ENCODE measurements around the gene VOPP1.
"Not testable (repeated sequence)": the region's sequence is repeated elsewhere in the genome, so short reads cannot be mapped to it uniquely, and the experiment has no call there.

VOPP1 gene

DNA sequence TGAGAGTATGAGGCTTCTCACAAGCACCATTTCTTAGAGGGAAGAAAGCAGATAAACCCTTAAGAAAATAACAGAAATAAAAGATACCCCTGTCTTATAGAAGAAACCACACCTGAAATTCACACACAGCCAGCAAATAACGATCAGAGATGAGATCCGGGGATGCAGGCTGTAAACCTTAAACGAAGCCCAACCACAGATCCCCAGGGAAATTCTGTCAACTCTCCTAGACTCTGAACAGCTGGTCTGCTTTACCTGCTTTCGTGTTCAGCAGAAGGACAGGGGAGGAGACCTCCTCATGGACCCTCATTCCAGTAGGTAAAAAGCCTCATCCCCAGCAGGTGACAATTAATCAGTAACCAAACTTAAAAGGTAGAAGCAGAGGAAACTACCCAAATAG lies 45.0 kb downstream of the VOPP1 start:
- no peak for DNase-seq

DNA sequence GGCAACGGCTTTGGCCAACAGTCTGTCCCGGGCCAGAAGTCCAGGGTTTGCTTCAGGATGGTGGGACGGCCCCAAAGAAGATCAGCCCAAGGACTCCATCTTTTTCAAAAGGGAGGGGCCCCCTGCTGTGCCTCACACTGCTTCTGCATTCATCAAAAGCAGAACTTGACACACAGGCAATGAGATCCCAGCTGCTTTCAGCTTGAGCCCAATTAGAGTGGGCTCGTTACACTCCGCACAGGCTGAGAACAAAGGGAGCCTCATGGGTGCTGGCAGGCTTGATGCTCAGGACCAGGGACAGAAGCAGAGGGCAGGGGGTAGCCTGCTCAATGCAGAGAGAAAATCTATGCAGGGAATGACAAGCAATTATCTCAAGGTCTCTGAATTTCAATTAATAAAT lies 45.5 kb downstream of the VOPP1 start:
- peak; percentile 37 for DNase-seq

DNA sequence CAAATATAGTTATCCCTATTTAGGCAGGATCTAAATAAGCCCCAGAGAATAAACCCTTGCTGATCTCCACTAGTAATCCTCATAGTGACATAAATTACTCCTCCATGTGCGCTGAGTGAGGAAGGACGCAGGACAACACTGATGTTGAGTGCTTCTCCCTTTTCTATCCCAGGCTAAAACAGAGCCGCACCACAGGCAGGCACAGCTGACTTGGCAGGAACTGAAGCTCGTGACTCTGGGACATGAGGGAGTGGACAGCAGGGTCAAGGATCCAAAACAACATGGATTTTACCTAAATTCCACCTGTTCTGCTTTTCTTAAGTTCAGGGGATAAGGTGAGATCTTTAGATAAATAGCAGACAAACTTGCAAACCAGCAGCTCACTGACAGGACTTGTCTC lies 46.0 kb downstream of the VOPP1 start:
- DNase-seq, result no peak

DNA sequence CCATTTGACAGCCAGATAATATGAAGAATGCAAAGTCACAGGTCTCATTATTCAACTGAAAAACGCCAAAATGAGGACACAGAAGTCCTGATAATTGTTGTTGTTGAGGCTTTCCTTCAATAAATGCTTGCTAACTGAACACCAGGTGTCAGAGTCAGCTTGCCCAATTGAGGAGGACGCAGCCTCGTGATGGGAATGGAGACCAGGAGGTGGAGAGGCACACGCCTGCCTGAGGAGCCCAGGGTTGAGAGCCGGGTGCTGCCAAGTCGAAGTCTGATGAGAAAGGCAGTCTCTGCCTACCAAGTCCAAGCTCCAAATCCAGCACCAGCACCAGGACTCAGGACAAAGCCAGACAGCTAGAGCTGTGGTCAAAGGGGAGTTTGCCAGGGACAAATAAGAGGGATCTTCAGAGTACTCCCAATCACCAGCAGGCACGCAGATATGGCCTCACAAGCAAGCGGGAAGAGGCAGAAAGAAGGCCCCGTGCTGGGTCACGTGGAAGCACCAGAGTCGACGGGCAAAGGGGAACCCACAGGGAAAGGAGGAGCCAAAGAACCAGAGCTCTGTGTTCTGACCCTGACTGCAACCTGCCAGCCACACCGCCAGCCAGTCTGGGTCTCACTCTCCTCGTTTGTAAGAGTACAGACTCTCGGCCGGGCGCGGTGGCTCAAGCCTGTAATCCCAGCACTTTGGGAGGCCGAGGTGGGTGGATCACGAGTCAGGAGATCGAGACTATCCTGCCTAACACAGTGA lies 47.6 kb downstream of the VOPP1 start:
- no peak for DNase-seq

DNA sequence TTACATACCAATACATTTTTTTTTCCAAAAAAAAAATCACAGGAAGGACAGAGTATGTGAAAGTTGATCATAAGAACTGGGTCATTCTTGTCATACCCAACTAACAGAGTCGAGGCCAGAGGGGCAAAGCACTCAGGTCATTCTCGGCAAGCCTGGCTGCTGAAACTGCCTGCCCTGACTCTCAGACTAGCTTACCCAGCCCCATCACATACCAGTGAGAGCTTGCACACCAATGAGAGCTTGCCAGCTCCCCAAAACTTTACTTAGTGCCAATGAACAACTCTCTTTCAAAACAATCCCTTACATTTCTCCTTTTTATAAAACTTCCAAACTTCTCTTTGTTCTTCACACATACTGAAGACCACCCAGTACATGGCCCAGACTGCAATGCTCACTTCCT lies 48.9 kb downstream of the VOPP1 start:
- DNase-seq, result no peak

DNA sequence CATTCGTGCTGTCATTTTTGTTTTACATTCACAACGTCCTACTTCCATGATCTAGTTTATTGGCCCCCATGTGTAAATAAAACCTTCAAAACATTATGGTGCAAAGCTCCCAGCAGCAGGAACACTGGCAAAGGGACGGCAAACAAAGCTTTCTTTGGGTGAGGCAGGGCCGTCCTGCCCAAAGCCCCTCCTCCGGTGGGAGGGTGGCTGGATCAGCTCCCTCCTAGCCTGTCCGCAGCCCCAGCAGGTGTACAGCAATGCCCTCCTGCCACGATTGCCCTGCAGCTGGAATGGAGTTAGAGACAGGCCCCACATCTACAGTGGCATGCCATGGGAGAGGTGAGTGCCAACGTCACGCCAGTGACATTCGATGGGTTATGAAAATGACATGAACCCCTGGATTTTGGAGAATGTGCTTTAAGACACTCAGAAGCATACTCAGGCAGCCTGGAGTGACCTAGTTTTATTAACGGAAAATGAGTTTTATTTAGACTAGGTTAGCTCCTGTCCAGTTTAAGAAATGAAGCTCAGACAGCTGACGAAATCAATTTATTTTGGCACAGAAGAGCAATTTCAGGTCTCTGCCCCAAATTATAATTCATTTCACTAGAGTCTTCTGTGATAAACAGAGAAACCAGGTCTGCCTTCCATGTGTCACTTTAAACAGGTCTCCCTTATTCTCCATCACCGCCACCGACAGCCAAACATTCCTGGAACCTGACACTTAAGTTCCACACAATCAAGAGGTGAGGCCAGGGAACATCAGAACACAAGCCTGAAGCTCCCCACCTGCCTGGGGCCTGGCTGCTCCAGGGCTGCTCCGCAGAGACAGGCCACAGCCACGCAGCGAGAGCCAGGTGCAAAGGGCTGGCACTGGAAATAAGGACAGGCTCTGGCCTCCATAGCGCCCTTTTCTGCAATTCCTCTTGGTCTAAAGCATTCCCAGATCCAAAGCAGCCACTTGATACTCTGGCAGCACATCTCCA lies 50.1 kb downstream of the VOPP1 start:
- no peak for DNase-seq

DNA sequence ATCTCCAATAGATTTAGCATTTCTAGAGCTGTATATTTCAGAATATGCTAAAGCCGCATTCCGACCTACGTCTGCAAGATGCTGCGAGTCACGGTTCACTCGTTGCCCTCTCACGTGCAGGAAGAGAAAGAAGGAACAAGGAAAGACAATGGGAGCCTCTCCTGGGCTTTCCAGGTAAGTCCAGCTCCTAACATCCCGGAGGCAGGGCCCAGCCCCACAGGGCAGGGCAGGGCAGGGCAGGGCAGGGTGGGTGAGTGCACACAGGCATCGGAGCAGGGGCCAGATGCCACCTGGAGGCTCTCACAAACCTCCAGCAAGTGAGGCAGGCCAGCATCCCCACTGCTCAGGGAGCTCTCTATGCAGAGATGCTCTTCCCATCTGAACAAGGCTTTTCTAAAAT lies 50.8 kb downstream of the VOPP1 start:
- DNase-seq, result no peak

DNA sequence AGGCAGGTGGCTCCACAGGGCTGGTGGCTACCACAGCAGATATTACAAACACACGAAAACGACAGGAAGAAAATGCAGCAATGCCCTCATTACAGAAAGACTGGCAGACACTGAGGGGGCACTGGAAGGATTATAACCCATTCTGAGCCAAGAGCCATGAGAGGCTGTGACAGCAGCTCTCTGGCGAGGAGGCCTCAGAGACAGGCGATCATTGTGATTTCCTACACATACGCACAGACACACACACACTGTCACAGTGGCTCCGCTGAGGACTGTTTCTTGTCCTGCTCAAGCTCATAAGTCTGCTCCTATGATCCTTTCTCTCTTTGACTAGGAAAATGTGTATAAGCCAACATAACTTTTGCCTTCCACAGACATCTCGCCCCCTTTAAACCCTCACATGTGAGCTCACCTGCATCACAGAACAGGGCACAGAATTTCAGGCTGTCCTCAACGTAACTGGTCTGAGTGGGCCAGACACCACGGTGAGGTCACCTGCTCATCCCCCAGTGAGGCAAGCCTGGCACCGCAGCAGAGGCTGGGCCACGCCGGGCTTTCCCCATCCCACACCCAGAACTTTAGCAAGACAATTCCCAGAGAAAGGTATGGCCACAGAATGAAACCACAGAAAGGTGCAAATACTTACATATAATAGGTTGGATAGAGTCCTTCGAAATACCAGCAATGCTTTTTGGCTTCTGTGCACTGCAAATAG lies 51.7 kb downstream of the VOPP1 start:
- no peak for DNase-seq

DNA sequence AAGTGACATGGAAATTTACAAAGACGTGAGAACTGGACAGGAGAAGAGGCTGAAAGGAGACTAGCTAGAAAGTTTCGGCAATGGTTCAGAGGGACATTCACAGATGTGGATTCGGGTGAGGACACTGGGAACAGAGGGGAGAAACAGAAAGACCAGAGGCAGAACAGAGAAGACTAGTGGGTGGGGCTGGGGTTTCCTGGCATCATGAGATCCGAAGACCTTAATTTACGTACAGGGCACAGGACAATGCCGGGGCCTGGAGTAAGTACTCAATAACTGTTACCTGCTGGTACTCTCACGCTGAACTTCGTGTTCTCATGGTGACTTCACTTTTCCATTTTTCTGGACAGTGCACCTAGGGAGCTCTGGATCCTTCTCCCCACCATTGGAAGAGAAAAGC lies 53.5 kb downstream of the VOPP1 start:
- no peak for DNase-seq

DNA sequence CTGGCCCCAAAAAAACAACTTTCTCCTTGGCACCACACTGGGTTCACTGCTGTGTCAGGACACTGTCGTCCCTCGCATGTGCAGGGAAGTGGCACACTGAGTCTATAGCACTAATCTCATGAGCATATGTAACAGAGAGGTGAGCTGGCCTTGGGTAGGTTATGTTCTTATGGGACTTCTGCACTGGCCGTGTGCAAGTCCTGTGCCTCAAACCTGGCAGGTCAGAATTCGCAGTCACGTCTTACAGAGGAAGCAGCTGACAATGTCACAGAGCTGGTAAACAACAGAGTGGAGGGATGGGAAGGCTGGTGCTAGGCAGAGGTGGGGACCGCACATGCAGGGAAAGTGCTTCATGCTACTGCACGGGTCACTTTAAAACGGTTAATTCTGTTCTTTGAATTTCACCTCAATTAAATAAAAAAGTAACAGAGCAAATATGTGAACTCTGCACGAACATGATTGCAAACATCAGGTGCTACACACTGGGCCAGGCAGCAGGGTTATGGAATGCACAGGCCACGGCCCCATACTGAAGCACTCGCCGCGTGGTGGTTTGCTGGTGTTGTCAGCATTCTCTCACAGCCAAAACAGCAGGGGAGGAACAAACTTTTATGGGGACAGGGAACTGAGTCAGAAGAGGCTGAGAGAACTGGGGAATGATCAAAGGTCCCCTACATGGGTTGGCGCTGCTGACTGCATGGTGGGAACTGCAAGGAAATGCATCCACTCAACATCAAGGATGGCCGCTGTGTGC lies 54.2 kb downstream of the VOPP1 start:
- no peak for DNase-seq

DNA sequence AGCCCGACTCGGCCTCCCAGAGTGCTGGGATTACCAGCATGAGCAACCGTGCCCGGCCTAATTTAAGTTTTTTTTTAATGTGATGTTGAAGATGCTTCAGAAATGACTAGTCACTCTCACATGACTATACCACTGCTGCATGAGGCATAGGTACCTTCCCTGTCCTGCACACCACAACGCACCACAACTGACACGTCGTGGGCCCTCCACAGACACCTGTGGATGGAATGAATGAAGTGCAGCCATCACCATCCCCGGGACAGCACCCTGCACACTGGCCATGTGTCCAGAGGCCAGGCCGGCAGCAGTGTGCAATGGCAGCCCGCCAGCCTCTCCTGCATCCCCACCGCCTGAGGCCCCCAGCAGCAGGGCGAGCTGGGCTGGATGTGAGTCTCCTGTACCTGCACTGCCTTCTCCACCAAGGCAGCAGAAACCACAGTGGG lies 55.1 kb downstream of the VOPP1 start:
- DNase-seq, result no peak

DNA sequence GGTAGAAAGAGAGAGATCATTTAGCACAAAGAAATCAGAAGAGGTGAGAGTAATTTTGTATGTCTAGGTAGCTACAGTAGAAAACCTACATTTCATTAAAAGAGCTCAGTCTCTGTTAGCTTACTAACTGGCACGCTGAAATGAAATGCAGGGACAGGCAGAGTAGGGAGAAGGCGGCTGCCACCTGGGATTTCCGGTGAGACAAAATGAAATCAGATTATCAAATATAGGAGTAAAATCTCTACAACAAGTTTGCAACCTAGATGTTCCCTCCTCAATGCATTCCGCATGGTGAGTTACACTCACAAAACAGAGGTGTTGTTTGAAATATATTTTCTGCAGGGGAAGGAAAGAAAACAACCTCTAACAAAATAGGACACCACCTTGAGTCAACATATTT lies 55.9 kb downstream of the VOPP1 start:
- DNase-seq, result no peak

DNA sequence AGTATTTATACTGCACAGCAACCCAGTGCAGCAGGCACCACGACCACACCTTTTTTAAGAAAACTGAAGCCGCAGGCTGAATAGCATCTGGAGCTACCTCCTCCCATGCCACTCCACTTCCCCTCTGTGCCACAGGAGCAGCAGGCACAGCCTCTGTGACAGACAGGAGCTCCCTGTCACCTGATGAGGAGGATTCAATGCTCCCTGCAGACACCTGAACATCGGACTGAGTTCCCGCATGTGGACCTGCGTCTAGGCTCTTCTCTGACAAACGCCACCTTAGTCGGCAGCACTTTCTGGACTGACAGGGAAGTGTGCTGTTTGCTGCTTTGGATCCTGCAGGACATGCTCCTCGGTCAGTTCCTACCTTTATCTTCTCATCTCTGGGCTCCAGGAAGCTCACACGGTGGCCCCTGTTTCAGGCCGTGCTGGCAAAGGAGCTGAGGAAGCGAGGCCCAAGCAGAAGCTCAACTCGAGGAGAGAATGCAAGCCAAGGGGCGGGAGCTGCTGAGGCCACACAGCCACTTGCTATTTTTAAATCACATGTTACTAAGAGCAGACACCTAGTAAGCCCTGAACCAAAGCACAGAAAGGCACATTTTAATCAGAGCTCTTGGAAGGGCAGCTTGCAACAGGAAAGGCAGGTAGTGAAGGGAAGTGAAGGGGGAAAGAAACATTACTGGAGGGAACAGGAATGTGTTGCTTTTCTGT lies 56.6 kb downstream of the VOPP1 start:
- DNase-seq, result no peak

DNA sequence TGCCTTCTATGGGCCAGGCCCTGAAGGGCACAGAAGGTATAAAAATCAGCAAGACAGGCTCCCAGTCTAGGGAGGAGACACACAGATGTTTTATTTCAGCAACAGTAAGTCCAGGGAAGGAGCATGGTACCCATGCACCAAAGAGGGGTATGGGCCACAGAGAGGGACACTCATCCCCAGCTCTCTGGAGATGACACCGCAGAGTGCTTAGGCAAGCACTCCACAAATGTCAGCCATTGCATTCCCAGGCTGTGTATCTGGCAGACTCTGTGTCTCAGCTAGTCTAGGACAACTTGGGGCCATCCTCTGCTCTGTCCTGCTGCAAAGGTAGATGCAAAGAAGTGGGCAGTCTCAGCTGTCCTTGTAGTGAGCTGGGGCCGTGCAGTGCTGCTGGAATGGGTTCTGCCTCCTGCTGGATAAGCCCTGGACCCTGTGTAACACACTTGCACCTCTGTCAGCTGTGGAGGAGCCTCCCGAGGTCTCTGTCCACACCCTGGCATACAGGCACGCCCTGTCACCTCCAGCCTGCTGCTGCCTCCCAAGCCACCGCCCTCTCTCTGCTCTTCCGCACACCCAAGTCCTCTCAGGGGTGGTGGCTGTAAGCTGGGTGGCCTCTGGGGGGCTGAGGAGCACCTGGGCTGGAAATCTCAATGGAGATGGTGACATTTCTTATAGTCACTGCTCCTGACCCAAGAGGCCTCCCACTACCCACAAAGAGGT lies 57.6 kb downstream of the VOPP1 start:
- no peak for DNase-seq

DNA sequence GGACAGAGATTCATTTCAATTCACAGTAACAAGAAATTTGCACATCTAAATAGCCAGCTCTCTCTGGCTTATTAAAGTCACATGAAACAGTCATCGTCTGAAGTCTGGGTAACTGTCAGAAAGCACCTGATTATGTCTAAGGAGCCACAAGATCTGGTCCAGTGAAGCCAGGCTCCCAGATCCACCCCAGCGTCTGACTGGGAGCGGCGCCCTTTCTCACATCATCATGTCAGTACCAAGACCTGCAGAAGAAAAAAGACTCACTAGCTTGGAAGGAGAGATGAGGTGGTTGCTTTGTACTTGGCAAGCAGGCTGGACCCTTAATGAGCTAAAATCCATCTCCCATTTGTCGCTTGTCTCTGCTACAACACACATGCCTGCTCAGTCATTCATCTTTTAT lies 58.4 kb downstream of the VOPP1 start:
- DNase-seq, result no peak

DNA sequence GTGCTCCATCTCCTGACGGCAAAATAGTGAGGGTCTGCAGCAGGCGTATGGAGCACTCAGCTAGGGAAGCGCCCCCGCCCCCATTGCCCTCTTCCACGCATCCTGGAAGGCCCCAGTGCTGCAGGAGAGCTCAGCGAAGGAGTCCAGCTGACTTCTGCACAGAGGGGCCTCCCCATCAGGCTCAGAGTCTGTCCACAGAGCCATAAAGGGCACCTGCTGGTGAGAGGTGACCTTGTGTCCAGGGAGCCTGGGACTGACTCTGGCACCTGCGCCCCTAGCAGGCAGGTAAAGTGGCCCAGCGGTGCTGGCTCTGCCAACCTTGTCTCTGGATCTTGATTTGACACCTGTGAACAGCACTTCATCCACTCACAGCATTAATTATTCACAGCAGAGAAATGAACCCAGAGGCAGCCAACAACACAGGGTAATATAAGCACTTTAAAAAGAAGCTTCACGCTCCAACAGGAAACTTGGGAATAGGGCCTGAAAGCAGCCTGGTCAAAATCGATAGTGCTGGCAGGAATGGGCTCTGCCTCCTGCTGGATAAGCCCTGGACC lies 59.6 kb downstream of the VOPP1 start:
- DNase-seq, result no peak

DNA sequence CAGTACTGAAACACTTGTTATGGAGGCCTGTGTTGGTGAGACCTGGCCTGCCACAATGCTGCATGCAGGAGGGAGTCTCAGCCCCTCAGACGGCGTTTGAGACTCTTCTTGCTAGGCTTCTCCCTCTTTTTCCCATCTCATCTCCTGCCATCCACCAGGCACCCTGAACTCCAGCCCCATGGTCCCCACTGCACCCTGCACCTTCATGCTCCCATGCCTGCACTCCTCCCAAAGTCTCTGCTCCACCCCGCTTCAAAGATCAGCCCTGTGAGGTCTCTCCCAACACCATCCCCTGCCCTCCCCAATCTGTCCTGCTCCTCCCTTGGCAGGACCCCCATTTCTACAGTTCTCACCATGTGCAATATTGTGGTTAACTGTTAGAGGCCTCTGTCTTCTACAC lies 61.7 kb downstream of the VOPP1 start:
- DNase-seq, result no peak

DNA sequence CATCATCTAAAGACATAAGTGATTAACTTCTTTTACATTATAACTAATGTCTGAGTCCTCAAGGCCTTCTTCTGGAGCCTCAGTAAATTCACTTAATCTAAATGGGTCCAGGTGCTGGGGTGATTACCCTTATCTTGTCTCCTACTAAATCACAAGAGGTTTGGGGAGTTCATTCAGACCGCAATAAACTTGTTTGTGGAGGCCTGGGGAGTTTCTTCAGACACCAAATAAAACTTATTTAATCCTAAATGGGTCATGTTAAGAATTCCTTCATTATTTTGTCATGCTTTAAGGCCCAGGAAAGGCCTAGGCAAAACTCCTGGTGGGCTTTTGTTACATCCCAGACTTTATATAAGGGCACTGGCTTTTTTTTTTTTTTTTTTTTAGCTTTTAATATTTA lies 62.1 kb downstream of the VOPP1 start:
- DNase-seq, result not testable (repeated sequence)

DNA sequence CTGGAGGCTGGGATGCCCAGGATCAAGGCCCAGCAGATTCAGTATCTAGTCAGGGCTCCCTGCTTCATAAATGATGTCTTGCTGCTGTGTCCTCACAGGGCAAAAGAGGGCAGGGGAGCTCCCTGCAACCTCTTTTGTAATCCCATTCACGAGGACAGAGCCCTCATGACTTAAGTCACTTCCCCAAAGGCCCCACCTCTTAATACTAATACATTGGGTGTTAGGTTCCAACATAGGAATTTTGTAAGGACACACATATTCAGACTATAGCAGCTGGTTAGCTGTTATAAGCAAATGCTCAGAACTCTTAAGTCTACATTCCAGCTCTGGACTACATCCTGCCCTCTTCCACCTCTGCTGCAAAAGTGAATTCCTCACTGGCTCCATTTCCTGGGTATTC lies 63.0 kb downstream of the VOPP1 start:
- DNase-seq, result peak; percentile 40

DNA sequence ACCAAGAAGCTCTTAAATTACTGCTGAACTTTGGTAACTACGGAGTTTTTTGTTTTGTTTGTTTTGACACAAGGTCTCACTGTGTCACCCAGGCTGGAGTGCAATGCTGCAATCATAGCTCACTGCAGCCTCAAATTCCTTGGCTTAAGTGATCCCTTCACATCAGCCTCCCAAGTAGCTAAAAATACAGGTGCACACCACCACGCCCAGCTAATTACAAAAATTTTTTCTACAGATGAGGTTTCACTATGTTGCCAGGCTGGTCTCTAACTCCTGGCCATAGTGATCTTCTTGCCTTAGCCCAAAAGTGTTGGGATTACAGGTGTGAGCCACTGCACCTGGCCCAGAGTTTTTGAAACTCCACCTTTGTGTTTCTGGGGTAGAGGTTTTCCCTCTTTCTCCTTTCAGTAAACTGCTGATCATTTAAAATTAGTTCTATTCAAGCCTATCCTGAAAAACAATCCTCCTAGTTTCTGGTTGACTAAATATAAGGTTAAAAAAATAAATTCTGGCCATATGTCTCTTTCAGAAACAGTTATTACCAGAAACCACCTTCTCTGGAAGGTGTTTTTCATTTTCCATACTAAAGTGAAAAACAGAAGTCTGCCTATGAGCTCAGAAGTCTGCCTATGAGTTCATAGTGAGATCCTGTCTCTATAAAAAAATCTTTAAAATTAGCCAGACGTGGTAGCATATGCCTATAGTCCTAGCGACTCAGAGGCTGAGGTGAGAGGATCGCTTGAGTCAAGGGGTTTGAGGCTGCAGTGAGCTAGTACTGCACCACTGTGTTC lies 63.9 kb downstream of the VOPP1 start:
- DNase-seq, result no peak
